22Rv1 (cell line): Measurements from ENCODE around the gene SERPIND1.

Experiments
- ZFX ChIP-seq: fragments of 450-650 bp; IDR thresholded peaks from 2 replicates; pipeline ENCODE4 v1.6.1; 2017; ENCODE audit warnings: antibody characterized with exemption, borderline replicate concordance
- TF ChIP-seq, protein P1 (sequence below): fragments of 450-650 bp; IDR thresholded peaks from 2 replicates; pipeline ENCODE4 v1.5.1; 2017; ENCODE audit warnings: mild to moderate bottlenecking

DNA sequence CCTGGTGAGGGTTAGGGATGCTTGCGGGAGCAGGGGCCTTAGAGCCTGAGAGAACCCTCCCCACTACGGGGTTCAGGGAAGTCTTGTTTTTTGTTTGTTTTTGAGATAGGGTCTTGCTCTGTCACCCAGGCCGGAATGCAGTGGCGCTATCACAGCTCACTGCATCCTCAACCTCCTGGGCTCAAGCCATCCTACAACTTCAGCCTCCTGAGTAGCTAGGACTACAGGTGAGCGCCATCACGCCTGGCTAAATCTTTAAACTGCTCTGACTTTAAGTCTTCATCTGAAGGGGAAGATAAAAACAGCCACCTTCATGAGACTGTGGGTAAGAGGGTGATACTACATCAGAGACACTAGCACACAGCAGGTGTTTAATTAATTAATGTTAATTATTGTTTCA is 28.5 kb downstream of the SERPIND1 start:
- TF ChIP-seq ZFX: no peak
- TF ChIP-seq, protein P1, sequence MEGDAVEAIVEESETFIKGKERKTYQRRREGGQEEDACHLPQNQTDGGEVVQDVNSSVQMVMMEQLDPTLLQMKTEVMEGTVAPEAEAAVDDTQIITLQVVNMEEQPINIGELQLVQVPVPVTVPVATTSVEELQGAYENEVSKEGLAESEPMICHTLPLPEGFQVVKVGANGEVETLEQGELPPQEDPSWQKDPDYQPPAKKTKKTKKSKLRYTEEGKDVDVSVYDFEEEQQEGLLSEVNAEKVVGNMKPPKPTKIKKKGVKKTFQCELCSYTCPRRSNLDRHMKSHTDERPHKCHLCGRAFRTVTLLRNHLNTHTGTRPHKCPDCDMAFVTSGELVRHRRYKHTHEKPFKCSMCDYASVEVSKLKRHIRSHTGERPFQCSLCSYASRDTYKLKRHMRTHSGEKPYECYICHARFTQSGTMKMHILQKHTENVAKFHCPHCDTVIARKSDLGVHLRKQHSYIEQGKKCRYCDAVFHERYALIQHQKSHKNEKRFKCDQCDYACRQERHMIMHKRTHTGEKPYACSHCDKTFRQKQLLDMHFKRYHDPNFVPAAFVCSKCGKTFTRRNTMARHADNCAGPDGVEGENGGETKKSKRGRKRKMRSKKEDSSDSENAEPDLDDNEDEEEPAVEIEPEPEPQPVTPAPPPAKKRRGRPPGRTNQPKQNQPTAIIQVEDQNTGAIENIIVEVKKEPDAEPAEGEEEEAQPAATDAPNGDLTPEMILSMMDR: no peak
